Activated CD4-positive, alpha-beta T cell treated with anti-CD3 and anti-CD28 coated beads, Interleukin-2, Interleukin-4, amounts not matched to agents 100 ng/mL and 50 ng/mL, durations not matched to agents 16 hours and 8 hours (primary cell): ENCODE results near the gene WRAP53.

Source experiments
- DNase-seq: peaks from one replicate; pipeline ENCODE4 v3.0.0-alpha.2; 2020; ENCODE audit warnings: low spot score

WRAP53 gene

GRCh38 chr17:7745748-7746470 lies 57.6 kb downstream of the WRAP53 start:
- no peak for DNase-seq

GRCh38 chr17:7747635-7748071 lies 59.4 kb downstream of the WRAP53 start:
- DNase-seq, result no peak

GRCh38 chr17:7748076-7748775 lies 59.9 kb downstream of the WRAP53 start:
- no peak for DNase-seq

GRCh38 chr17:7750321-7750821 lies 62.1 kb downstream of the WRAP53 start:
- DNase-seq, result no peak
